Breast epithelium (tissue), 3 donors: ENCODE data around the gene TMEM240.

Experiments
- POLR2A ChIP-seq: fragments of 450-650 bp; IDR thresholded peaks from one replicate; pipeline ENCODE4 v1.6.1; 2016; ENCODE audit warnings: antibody characterized with exemption, mild to moderate bottlenecking, moderate library complexity
- TF ChIP-seq, protein P1 (sequence below), 3 donors: fragments of 450-650 bp; IDR thresholded peaks; one replicate each; pipeline ENCODE4 v1.5.1; 2016 to 2017; ENCODE audit warnings: antibody characterized with exemption in 3 of 3, mild to moderate bottlenecking in 3 of 3, moderate library complexity in 3 of 3

DNA sequence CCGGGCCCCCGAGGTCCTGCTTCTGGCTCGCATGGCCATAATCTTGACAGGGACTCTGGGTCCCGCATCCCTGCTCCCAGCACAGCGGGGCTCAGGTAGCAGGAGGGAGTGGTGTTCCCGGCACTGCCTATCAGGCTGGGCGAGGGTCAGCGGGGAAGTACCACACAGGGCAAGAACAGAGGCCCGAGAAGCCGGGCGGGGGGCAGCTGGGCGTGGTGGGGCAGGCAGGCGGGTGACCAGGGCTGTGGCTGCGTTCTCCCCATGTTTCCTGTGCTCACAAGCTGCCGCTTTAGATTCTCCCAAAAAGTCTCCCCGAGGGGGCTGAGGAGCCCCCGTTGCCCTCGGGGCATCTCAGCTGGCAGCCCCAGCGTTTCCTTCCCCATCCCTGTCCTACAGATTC is 50.6 kb downstream of the TMEM240 start:
- TF ChIP-seq, protein P1, sequence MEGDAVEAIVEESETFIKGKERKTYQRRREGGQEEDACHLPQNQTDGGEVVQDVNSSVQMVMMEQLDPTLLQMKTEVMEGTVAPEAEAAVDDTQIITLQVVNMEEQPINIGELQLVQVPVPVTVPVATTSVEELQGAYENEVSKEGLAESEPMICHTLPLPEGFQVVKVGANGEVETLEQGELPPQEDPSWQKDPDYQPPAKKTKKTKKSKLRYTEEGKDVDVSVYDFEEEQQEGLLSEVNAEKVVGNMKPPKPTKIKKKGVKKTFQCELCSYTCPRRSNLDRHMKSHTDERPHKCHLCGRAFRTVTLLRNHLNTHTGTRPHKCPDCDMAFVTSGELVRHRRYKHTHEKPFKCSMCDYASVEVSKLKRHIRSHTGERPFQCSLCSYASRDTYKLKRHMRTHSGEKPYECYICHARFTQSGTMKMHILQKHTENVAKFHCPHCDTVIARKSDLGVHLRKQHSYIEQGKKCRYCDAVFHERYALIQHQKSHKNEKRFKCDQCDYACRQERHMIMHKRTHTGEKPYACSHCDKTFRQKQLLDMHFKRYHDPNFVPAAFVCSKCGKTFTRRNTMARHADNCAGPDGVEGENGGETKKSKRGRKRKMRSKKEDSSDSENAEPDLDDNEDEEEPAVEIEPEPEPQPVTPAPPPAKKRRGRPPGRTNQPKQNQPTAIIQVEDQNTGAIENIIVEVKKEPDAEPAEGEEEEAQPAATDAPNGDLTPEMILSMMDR (IDR thresholded peaks at IDR 0.05) = no peak
- no peak for TF ChIP-seq POLR2A
